ENCODE measurements around the gene NEU1.

DNA sequence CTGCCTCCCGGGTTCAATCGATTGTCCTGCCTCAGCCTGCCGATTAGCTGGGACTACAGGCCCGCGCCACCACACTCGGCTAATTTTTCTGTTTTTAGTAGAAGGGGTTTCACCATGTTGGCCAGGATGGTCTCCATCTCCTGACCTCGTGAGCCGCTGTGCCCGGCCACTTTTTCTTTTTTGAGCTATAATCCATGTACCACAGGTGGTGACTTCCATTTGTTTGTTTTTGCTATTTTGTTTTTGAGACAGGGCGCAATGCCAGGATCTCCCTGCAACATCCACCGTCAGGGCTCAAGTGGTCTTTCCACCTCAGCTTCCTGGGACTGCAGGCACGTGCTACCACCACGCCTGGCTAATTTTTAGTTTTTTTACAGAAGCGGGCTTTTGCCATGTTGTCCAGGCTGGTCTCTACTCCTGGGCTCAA lies 26.6 kb downstream of the NEU1 start:
- TF ChIP-seq YY1 (IDR thresholded peaks at IDR 0.05; ENCODE audit: insufficient read depth, insufficient read length) = no peak
- no peak for TF ChIP-seq ZNF274 (IDR thresholded peaks at IDR 0.05; ENCODE audit: low read depth, low read length)
